ENCODE measurements around the gene GLYR1.

DNA sequence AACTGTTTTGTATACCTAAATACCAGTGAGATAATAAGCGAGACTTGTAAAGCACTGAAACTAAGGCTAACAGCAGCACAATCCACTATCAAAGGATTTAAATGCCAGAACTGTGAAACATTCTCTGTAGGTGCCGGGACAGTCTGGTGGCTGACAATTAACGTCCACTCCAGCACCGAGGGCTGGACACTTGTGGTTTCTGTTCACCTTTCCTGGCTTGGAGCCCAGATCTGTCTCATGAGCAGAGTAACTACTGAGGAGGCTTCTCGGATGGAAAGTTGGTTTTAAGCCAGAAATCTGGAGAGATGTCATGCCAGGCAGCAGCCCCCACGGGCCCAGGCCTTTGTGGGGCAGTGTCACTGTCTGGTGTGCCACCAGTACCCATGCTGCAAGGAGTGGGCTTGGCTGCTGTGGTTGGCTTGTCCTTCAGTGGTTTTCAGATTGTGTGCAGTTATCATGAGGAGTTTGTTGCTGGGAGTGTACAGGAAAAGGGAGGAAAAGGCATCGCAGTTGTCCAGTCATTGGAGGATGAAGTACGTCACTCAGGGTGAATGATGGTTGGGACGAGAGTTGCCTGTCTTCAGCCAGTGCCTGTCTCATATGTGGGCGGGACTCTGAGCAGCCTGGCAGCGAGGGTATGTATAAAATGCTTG lies 35.7 kb upstream of the GLYR1 start:
- TF ChIP-seq, protein P1, sequence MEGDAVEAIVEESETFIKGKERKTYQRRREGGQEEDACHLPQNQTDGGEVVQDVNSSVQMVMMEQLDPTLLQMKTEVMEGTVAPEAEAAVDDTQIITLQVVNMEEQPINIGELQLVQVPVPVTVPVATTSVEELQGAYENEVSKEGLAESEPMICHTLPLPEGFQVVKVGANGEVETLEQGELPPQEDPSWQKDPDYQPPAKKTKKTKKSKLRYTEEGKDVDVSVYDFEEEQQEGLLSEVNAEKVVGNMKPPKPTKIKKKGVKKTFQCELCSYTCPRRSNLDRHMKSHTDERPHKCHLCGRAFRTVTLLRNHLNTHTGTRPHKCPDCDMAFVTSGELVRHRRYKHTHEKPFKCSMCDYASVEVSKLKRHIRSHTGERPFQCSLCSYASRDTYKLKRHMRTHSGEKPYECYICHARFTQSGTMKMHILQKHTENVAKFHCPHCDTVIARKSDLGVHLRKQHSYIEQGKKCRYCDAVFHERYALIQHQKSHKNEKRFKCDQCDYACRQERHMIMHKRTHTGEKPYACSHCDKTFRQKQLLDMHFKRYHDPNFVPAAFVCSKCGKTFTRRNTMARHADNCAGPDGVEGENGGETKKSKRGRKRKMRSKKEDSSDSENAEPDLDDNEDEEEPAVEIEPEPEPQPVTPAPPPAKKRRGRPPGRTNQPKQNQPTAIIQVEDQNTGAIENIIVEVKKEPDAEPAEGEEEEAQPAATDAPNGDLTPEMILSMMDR (IDR thresholded peaks at IDR 0.05), result no peak
- TF ChIP-seq POLR2A (IDR thresholded peaks at IDR 0.05), result no peak
- peak; percentile 64 for TF ChIP-seq POLR2AphosphoS5 (IDR thresholded peaks at IDR 0.05)
